DND-41 (cell line): ENCODE results near the gene TIPARP.

ENCODE experiments used
- CTCF ChIP-seq: IDR thresholded peaks from 2 replicates; pipeline ENCODE4 v1.5.1; 2012; ENCODE audit warnings: borderline replicate concordance, low read length, moderate library complexity, mild to moderate bottlenecking; ENCODE audit not compliant: poor library complexity, severe bottlenecking; ENCODE audit errors: extremely low read depth
- EZH2 ChIP-seq: IDR thresholded peaks from 3 replicates; pipeline ENCODE4 v1.6.1; 2012; ENCODE audit warnings: borderline replicate concordance, low read depth, mild to moderate bottlenecking, moderate library complexity, low read length, inconsistent platforms; ENCODE audit not compliant: severe bottlenecking

GRCh38 chr3:156689608-156690007, 15.2 kb downstream of the TIPARP start:
- TF ChIP-seq CTCF (no peak), EZH2 (no peak)
